CD14-positive monocyte (primary cell): Measurements from ENCODE around the gene USP44. TPM values are rescaled to one million over a fixed set of nuclear protein-coding genes. Genes with fewer than 3 reads are reported as not detected.

Experiments
- DNase-seq, 3 donors: peaks; one replicate each; pipeline ENCODE4 v3.0.0-alpha.2; 2011 to 2022
- H2AFZ ChIP-seq: 2 replicates; pipeline ENCODE4 v1.6.0; 2012; ENCODE audit warnings: mild to moderate bottlenecking, low read depth, low read length, inconsistent platforms; ENCODE audit not compliant: insufficient read depth, poor library complexity, severe bottlenecking
- H3K27ac ChIP-seq, 2 donors: 1 replicate in 1 of 2; 2 replicates in 1 of 2; pipeline ENCODE4 v1.5.1; 2012 to 2013; ENCODE audit warnings: low read length in 2 of 2, control low read depth in 1 of 2, inconsistent platforms in 1 of 2, low read depth in 1 of 2, mild to moderate bottlenecking in 1 of 2
- H3K27me3 ChIP-seq, 2 donors: one replicate each; pipeline versions ENCODE4 v1.6.0 to v1.6.1; 2011 to 2013; ENCODE audit warnings: low read length in 2 of 2; ENCODE audit not compliant: control insufficient read depth in 2 of 2, insufficient read depth in 2 of 2
- H3K36me3 ChIP-seq, 2 donors: replicated peaks in 1 of 2; 1 replicate in 1 of 2; 2 replicates in 1 of 2; pipeline versions ENCODE4 v1.5.1 to v1.6.1; 2012 to 2013; ENCODE audit warnings: low read length in 2 of 2, control low read depth in 1 of 2, inconsistent platforms in 1 of 2, mild to moderate bottlenecking in 1 of 2; ENCODE audit not compliant: insufficient read depth in 2 of 2, control insufficient read depth in 1 of 2
- H3K4me1 ChIP-seq, 2 donors: 1 replicate in 1 of 2; 2 replicates in 1 of 2; pipeline versions ENCODE4 v1.5.1 to v1.6.1; 2012 to 2013; ENCODE audit warnings: low read length in 2 of 2, control low read depth in 1 of 2, inconsistent platforms in 1 of 2, mild to moderate bottlenecking in 1 of 2, moderate library complexity in 1 of 2; ENCODE audit not compliant: insufficient read depth in 2 of 2, control insufficient read depth in 1 of 2
- H3K4me2 ChIP-seq: replicated peaks from 2 replicates; pipeline ENCODE3; 2012; ENCODE audit warnings: low read length, moderate library complexity, mild to moderate bottlenecking; ENCODE audit not compliant: poor library complexity, severe bottlenecking; ENCODE audit errors: extremely low read depth
- H3K4me3 ChIP-seq, 3 experiments: fragments of 200-600 bp in 1 of 3; sonication (generic) in 1 of 3; replicated peaks in 1 of 3; 1 replicate in 2 of 3; 2 replicates in 1 of 3; pipeline ENCODE4 v1.5.1; 2011 to 2013; ENCODE audit warnings: low read length in 3 of 3, mild to moderate bottlenecking in 3 of 3, control low read depth in 2 of 3, low read depth in 2 of 3, inconsistent platforms in 1 of 3, moderate library complexity in 1 of 3
- H3K79me2 ChIP-seq: 2 replicates; pipeline ENCODE4 v1.6.0; 2012; ENCODE audit warnings: mild to moderate bottlenecking, control low read depth, inconsistent platforms, low read length, moderate library complexity; ENCODE audit not compliant: insufficient read depth
- H3K9ac ChIP-seq: 2 replicates; pipeline ENCODE4 v1.6.0; 2017; ENCODE audit warnings: low read length, mild to moderate bottlenecking; ENCODE audit not compliant: insufficient read depth, poor library complexity, severe bottlenecking
- H3K9me3 ChIP-seq, 2 donors: replicated peaks in 1 of 2; 1 replicate in 1 of 2; 2 replicates in 1 of 2; pipeline versions ENCODE4 v1.5.1 to v1.6.1; 2012 to 2013; ENCODE audit warnings: low read length in 2 of 2, control low read depth in 1 of 2; ENCODE audit not compliant: control insufficient read depth in 1 of 2, insufficient read depth in 1 of 2
- H4K20me1 ChIP-seq: 2 replicates; pipeline ENCODE4 v1.6.0; 2012; ENCODE audit warnings: mild to moderate bottlenecking, low read length, control low read depth, moderate library complexity; ENCODE audit not compliant: insufficient read depth
- H3K27ac Mint-ChIP-seq, 7 donors: one replicate each; pipeline ENCODE4 v1.8.0; 2020; ENCODE audit warnings: mild to moderate bottlenecking in 7 of 7, mixed read lengths in 7 of 7, moderate library complexity in 6 of 7, inconsistent platforms in 2 of 7
- H3K27me3 Mint-ChIP-seq, 3 donors: one replicate each; pipeline ENCODE4 v1.8.0; 2021 to 2022; ENCODE audit warnings: low read depth in 3 of 3, mild to moderate bottlenecking in 3 of 3, mixed read lengths in 3 of 3, moderate library complexity in 3 of 3, inconsistent platforms in 1 of 3
- H3K36me3 Mint-ChIP-seq, 2 donors: one replicate each; pipeline ENCODE4 v1.8.0; 2020; ENCODE audit warnings: mixed read lengths in 2 of 2, inconsistent platforms in 1 of 2, mild to moderate bottlenecking in 1 of 2
- H3K4me1 Mint-ChIP-seq: one replicate; pipeline ENCODE4 v1.8.0; 2020; ENCODE audit warnings: mild to moderate bottlenecking, mixed read lengths
- H3K4me3 Mint-ChIP-seq, 2 donors: one replicate each; pipeline ENCODE4 v1.8.0; 2020; ENCODE audit warnings: mild to moderate bottlenecking in 2 of 2, mixed read lengths in 2 of 2, moderate library complexity in 1 of 2
- H3K9me3 Mint-ChIP-seq, 7 donors: one replicate each; pipeline ENCODE4 v1.8.0; 2020 to 2022; ENCODE audit warnings: mixed read lengths in 7 of 7, mild to moderate bottlenecking in 6 of 7, moderate library complexity in 6 of 7, inconsistent platforms in 2 of 7
- WGBS: methylation state at CpG from one replicate; pipeline ENCODE4 v1.1.5; 2013; ENCODE audit warnings: missing lambda C conversion rate; ENCODE audit not compliant: insufficient coverage; 5-methylcytosine and 5-hydroxymethylcytosine counted together
- intact Hi-C, 2 donors: fragments of 100-400 bp; cut with micrococcal nuclease; formaldehyde crosslinking; loops; one replicate each; pipeline versions ENCODE4 v1.15.0 to v1.15.1; 2023
- polyA plus RNA-seq, 3 donors: library from polyadenylated mRNA; depleted of rRNA in 1 of 3; unstranded in 2 of 3; stranded (reverse) in 1 of 3; fragments of 300-500 nt in 2 of 3; fragments of >200 nt in 1 of 3; fragmentation: Illumina TruSeq in 2 of 3; gene quantifications; 1 replicate in 2 of 3; 2 replicates in 1 of 3; pipeline ENCODE4 v1.2.3, GENCODE V29; 2012 to 2021
- TF ChIP-seq, protein P1 (sequence below): fragments of 200-600 bp; IDR thresholded peaks from one replicate; pipeline ENCODE4 v1.8.0; 2022; ENCODE audit warnings: antibody characterized with exemption, mild to moderate bottlenecking

USP44 gene
- polyA plus RNA-seq, 3 donors = 0.12 to 0.13 TPM; not detected in 1

DNA sequence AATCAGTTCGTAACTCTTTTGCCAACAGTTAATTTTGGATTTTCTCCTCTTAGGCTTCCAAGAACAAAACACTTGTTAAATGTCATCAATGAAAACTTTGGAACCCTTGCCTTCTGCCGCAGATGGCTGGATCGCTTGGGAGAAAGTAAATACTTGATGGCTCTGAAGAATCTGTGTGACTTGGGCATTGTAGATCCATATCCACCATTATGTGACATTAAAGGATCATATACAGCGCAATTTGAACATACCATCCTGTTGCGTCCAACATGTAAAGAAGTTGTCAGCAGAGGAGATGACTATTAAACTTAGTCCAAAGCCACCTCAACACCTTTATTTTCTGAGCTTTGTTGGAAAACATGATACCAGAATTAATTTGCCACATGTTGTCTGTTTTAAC is 37.7 kb downstream of the USP44 start:
- no peak overlapping the region for H2AFZ ChIP-seq
- H3K4me3 ChIP-seq = no peak overlapping the region
- H3K79me2 ChIP-seq = no peaks in the 10 kb centered on the region
- no peak overlapping the region for H3K27ac ChIP-seq
- H3K4me2 ChIP-seq = no peak overlapping the region
- no CpG with 5 or more reads among the region's 5 CpGs for WGBS
- H3K9ac ChIP-seq = no peak overlapping the region
- Mint-ChIP-seq H3K36me3 (peaks cover 62 to 71% of the 10 kb centered on the region in 2 donors), H3K4me1 (no peaks in the 10 kb centered on the region), H3K27me3 (no peaks in the 10 kb centered on the region), H3K4me3 (no peak overlapping the region), H3K27ac (no peak overlapping the region), H3K9me3 (no peaks in the 10 kb centered on the region)
- intact Hi-C loops = no loop called here
- DNase-seq = no peak
- H3K27me3 ChIP-seq = no peaks in the 10 kb centered on the region
- peaks cover 62 to 70% of the 10 kb centered on the region in 2 donors for H3K36me3 ChIP-seq
- no peaks in the 10 kb centered on the region for H4K20me1 ChIP-seq
- H3K9me3 ChIP-seq = no peaks in the 10 kb centered on the region
- no peaks in the 10 kb centered on the region for H3K4me1 ChIP-seq
- TF ChIP-seq, protein P1, sequence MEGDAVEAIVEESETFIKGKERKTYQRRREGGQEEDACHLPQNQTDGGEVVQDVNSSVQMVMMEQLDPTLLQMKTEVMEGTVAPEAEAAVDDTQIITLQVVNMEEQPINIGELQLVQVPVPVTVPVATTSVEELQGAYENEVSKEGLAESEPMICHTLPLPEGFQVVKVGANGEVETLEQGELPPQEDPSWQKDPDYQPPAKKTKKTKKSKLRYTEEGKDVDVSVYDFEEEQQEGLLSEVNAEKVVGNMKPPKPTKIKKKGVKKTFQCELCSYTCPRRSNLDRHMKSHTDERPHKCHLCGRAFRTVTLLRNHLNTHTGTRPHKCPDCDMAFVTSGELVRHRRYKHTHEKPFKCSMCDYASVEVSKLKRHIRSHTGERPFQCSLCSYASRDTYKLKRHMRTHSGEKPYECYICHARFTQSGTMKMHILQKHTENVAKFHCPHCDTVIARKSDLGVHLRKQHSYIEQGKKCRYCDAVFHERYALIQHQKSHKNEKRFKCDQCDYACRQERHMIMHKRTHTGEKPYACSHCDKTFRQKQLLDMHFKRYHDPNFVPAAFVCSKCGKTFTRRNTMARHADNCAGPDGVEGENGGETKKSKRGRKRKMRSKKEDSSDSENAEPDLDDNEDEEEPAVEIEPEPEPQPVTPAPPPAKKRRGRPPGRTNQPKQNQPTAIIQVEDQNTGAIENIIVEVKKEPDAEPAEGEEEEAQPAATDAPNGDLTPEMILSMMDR = no peak

DNA sequence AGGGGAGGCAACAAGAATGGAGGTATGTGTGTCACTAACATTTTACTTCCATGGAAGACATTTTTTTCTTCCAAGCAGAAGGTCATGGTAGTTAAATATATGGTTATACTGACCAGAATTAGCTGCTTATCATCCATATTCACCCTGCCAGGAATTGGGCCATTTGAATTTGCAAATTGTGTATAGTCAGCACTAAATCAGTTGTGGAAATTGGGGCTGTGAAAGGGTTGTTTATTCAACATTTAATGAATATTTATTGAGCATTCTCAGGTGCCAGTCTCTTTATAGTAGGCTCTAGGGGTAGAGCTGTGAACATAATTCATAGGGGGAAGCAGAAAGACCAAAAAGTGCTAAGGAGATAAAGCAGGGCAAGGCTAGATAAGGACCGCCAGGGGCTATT is 39.3 kb downstream of the USP44 start:
- H3K9me3 ChIP-seq = no peaks in the 10 kb centered on the region
- H3K36me3 ChIP-seq = peaks cover 76 to 86% of the 10 kb centered on the region in 2 donors
- no peak for DNase-seq
- no peaks in the 10 kb centered on the region for H3K79me2 ChIP-seq
- intact Hi-C loops = no loop called here
- no peaks in the 10 kb centered on the region for H3K27me3 Mint-ChIP-seq
- no peak overlapping the region for H3K4me3 Mint-ChIP-seq
- H3K27ac ChIP-seq = no peak overlapping the region
- TF ChIP-seq, protein P1 = no peak
- H3K4me2 ChIP-seq = no peak overlapping the region
- no peaks in the 10 kb centered on the region for H3K9me3 Mint-ChIP-seq
- no peaks in the 10 kb centered on the region for H3K4me1 Mint-ChIP-seq
- H4K20me1 ChIP-seq = no peaks in the 10 kb centered on the region
- no peaks in the 10 kb centered on the region for H3K4me1 ChIP-seq
- peaks cover 77 to 85% of the 10 kb centered on the region in 2 donors for H3K36me3 Mint-ChIP-seq
- no peaks in the 10 kb centered on the region for H3K27me3 ChIP-seq
- no peak overlapping the region for H2AFZ ChIP-seq
- 100% methylated on average over 1 of the region's 1 CpG for WGBS
- H3K4me3 ChIP-seq = no peak overlapping the region
- no peak overlapping the region for H3K27ac Mint-ChIP-seq
- no peak overlapping the region for H3K9ac ChIP-seq
